Mesodermal cell (in vitro differentiated cells): ENCODE results near the gene MICU1.

Experiments used
- H3K27ac ChIP-seq: 2 replicates; pipeline ENCODE4 v1.7.0; 2013; ENCODE audit warnings: mild to moderate bottlenecking, low read depth, low read length, moderate library complexity; ENCODE audit not compliant: severe bottlenecking
- H3K36me3 ChIP-seq: 2 replicates; pipeline ENCODE4 v1.7.1; 2013; ENCODE audit warnings: mild to moderate bottlenecking, low read length, moderate library complexity; ENCODE audit not compliant: control insufficient read depth, insufficient read depth
- H3K4me1 ChIP-seq: one replicate; pipeline ENCODE4 v1.7.1; 2013; ENCODE audit warnings: mild to moderate bottlenecking, low read length; ENCODE audit not compliant: insufficient read depth, control insufficient read depth, poor library complexity, severe bottlenecking
- H3K4me3 ChIP-seq: 2 replicates; pipeline ENCODE4 v1.7.0; 2013; ENCODE audit warnings: low read length, control low read depth, mild to moderate bottlenecking; ENCODE audit not compliant: insufficient read depth, poor library complexity, severe bottlenecking; ENCODE audit errors: extremely low read depth
- H3K9me3 ChIP-seq: 2 replicates; pipeline ENCODE4 v1.7.1; 2013; ENCODE audit warnings: mild to moderate bottlenecking, low read length, moderate library complexity; ENCODE audit not compliant: control insufficient read depth
- WGBS, 2 experiments: methylation state at CpG; one replicate each; pipeline ENCODE4 v1.1.5; 2013; ENCODE audit warnings: missing lambda C conversion rate in 2 of 2; ENCODE audit not compliant: insufficient coverage in 2 of 2; 5-methylcytosine and 5-hydroxymethylcytosine counted together

The MICU1 gene

GRCh38 chr10:72322030-72322279 is 303.9 kb downstream of the MICU1 start:
- H3K4me3 ChIP-seq: no peak overlapping the region
- no peaks in the 10 kb centered on the region for H3K36me3 ChIP-seq
- H3K27ac ChIP-seq: peak overlapping the region; percentile 99
- no peaks in the 10 kb centered on the region for H3K9me3 ChIP-seq
- 92 to 100% methylated on average over 2 of the region's 3 CpGs for WGBS, 2 experiments
- H3K4me1 ChIP-seq: peaks cover 43% of the 10 kb centered on the region

DNA sequence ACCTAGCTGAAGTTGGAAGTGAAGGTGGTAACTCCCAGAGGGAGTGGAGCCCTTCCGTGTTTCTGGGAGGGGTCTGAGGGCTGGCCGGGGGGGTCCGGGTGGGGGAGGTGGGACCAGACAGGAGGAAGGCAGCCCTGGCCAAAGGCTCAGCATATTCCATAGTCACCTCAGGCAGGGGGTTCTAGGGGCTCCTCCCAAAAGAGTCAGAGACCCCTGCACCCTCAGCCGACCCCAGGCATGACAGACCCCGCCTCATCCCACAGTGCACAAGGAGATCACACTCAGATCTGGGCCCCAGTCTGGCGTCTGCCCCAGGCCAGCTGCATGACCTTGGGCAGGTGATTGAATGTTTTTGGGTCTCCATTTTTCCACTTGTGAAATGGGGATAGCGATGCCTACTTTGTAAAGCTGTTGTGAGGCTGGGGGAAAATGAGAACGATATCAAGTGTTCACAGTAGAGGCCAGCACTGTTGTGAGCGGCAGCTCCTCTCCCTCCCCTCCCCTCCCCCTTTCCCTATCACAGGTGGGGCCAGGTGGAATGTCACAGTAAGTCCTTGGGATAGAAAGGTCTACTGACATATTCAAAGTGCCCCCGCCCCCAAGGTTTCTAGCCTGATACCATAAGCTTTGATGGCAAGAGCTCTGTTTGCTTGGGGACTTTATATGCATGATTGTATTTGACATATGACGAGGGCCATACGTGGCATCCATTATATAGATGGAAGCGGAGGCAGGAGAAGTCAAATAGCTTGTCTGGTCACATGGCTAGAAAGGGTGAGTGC is 304.4 kb downstream of the MICU1 start:
- H3K4me1 ChIP-seq: peaks cover 43% of the 10 kb centered on the region
- WGBS, 2 experiments: 86 to 90% methylated on average over 5 to 6 of the region's 13 CpGs
- H3K36me3 ChIP-seq: no peaks in the 10 kb centered on the region
- no peak overlapping the region for H3K4me3 ChIP-seq
- no peaks in the 10 kb centered on the region for H3K9me3 ChIP-seq
- H3K27ac ChIP-seq: peak overlapping the region; percentile 99

GRCh38 chr10:72320676-72321247 is 305.1 kb downstream of the MICU1 start:
- Histone ChIP-seq H3K4me3 (no peak overlapping the region), H3K27ac (peak overlapping the region; percentile 99), H3K4me1 (peaks cover 43% of the 10 kb centered on the region), H3K9me3 (no peaks in the 10 kb centered on the region), H3K36me3 (no peaks in the 10 kb centered on the region)
- WGBS, 2 experiments: 23 to 27% methylated on average over 11 of the region's 12 CpGs

DNA sequence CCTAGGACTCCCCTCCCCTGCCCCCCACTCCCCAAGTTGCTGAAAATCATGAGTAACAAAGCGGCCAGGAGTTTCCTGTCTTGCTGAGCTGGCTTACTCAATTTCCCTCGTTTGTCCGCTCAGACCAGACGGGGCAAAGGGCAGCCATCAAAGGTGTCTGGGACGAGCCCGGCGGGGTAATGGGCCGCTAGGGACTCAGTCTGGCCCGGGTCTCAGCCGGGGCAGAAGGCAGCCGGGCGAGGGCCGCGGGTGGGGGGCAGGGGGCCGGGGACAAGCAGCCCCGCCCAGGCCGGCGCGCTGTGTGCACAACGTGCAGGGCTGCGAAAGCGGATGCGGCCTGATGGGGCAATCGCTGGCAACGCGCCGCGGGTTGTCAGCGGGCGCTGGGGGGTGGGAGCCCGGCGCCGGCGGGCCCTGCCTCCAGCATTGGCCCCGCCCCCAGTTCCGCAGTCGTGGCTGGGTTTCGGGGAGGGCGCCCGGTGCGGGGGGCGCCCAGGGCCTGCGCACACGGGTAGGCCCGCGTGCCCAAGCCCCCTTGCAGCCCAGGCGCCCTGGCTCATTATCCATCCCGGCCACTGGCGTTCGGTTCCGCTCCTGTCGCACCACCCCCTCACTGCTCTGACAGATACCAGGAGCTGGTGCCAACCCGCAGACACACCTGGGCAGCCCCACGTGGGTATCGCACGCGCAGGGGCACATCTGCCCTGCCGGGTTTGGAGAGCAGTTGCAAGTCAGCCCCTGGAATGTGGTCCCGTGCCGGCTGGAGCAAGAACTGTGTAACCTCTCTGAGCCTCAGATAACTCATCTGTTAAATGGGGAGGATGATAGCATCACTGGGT is 306.2 kb downstream of the MICU1 start:
- H3K4me1 ChIP-seq: peaks cover 36% of the 10 kb centered on the region
- no peaks in the 10 kb centered on the region for H3K36me3 ChIP-seq
- H3K27ac ChIP-seq: peak overlapping the region; percentile 99
- H3K9me3 ChIP-seq: no peaks in the 10 kb centered on the region
- WGBS, 2 experiments: 10 to 15% methylated on average over 43 to 47 of the region's 60 CpGs
- H3K4me3 ChIP-seq: peak overlapping the region; percentile 21

DNA sequence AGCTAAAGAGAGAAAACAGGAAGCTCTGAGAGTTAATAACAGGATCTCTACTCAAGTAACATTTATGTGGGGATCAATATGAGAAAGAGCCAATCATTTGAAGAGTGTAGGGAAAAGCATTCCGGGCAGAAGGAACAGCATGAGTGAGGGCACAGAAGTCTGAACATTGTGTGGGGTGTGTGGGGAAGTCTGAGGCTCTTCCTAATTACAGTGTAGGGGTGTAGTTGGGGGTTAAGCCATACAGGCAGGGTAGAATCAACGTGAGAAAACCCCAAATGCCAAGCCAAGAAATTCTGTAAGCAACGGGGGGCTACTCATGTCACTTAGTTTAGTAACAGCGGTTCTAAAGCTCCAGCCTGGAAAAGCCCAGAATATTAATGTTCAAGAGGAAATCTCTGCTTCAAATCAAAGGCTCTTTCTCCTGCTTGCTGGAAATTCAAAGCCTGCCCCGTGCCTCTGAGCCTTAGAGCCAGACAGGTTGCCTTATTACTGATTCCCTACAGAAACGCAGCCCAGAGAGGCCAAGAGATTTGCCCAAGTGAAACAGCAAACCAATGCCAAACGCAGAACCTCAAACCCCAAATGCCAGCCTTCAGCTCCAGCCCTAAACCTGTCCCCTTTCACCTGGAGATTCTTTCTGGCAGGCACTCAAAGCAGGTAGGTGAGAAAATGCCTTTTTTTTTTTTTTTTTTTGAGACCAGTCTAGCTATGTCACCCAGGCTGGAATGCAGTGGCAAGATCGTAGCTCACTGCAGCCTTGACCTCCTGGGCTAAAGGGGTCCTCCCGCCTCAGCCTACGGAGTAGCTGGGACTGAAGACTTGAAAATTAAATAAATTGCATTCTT is 307.2 kb downstream of the MICU1 start:
- 84 to 96% methylated on average over 9 of the region's 10 CpGs for WGBS, 2 experiments
- Histone ChIP-seq H3K36me3 (no peaks in the 10 kb centered on the region), H3K9me3 (no peaks in the 10 kb centered on the region), H3K27ac (peak overlapping the region; percentile 99), H3K4me3 (peak overlapping the region; percentile 21), H3K4me1 (peaks cover 36% of the 10 kb centered on the region)
